Lower leg skin (tissue), 3 donors: Measurements from ENCODE around the gene C17orf78.

ENCODE experiments used
- POLR2A ChIP-seq, 2 donors: fragments of 450-650 bp; IDR thresholded peaks; one replicate each; pipeline ENCODE4 v1.6.1; 2016 to 2017; ENCODE audit warnings: antibody characterized with exemption in 2 of 2, mild to moderate bottlenecking in 1 of 2, moderate library complexity in 1 of 2
- TF ChIP-seq, protein P1 (sequence below), 3 donors: fragments of 450-650 bp; IDR thresholded peaks; one replicate each; pipeline ENCODE4 v1.5.1; 2016; ENCODE audit warnings: antibody characterized with exemption in 3 of 3, mild to moderate bottlenecking in 3 of 3, moderate library complexity in 2 of 3

- TF ChIP-seq, protein P1, sequence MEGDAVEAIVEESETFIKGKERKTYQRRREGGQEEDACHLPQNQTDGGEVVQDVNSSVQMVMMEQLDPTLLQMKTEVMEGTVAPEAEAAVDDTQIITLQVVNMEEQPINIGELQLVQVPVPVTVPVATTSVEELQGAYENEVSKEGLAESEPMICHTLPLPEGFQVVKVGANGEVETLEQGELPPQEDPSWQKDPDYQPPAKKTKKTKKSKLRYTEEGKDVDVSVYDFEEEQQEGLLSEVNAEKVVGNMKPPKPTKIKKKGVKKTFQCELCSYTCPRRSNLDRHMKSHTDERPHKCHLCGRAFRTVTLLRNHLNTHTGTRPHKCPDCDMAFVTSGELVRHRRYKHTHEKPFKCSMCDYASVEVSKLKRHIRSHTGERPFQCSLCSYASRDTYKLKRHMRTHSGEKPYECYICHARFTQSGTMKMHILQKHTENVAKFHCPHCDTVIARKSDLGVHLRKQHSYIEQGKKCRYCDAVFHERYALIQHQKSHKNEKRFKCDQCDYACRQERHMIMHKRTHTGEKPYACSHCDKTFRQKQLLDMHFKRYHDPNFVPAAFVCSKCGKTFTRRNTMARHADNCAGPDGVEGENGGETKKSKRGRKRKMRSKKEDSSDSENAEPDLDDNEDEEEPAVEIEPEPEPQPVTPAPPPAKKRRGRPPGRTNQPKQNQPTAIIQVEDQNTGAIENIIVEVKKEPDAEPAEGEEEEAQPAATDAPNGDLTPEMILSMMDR (IDR thresholded peaks at IDR 0.05) = no peak
- TF ChIP-seq POLR2A (IDR thresholded peaks at IDR 0.05) = no peak
Observed at GRCh38 chr17:37358098-37358829, 17.5 kb upstream of the C17orf78 start.
